Measurements from ENCODE around the gene SNAPC5. TPM values are rescaled to one million over a fixed set of nuclear protein-coding genes. Genes with fewer than 3 reads are reported as not detected.

The SNAPC5 gene
- polyA plus RNA-seq, 1 donor (not counting 4 experiments of a cell fraction or from before 2014, with no cell fraction given): 16.1 TPM

- H4K20me1 ChIP-seq (ENCODE audit: control insufficient read depth, extremely low read depth, insufficient read depth, low read length): no peaks in the 10 kb centered on the region
- dilution Hi-C loops (cut with MboI; ENCODE audit: extremely low pct_ligation_motif_present, low sequenced_read_pairs): no loop called here
These were observed 22.6 kb downstream of the SNAPC5 start for GRCh38 chr15:66474963-66475362.

DNA sequence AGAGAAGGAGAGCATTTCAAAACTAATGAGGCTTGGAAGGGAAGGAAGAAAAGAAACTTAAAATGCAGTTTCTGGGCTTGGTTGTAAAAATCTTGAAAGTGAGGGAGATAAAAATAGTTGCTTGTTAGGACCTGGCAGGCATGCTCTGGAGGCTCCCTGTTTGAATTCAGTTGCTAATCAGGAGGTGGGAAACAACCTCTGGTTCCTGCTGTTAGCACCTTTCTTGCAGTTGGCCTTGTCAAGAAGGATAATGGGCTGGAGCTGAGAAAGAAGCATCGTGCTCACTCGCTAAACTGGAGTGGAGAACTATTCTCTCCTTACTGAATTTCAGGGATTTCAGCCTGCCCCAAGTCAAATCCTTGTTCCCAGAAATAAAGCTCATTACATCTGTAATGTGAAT is 23.4 kb downstream of the SNAPC5 start:
- TF ChIP-seq EZH2 (IDR thresholded peaks at IDR 0.05; ENCODE audit: low read length): no peak
- TF ChIP-seq, protein P1, sequence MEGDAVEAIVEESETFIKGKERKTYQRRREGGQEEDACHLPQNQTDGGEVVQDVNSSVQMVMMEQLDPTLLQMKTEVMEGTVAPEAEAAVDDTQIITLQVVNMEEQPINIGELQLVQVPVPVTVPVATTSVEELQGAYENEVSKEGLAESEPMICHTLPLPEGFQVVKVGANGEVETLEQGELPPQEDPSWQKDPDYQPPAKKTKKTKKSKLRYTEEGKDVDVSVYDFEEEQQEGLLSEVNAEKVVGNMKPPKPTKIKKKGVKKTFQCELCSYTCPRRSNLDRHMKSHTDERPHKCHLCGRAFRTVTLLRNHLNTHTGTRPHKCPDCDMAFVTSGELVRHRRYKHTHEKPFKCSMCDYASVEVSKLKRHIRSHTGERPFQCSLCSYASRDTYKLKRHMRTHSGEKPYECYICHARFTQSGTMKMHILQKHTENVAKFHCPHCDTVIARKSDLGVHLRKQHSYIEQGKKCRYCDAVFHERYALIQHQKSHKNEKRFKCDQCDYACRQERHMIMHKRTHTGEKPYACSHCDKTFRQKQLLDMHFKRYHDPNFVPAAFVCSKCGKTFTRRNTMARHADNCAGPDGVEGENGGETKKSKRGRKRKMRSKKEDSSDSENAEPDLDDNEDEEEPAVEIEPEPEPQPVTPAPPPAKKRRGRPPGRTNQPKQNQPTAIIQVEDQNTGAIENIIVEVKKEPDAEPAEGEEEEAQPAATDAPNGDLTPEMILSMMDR (optimal IDR thresholded peaks at IDR 0.05 in 1 of 3, IDR thresholded peaks at IDR 0.05 in 1 of 3, conservative IDR thresholded peaks at IDR 0.05 in 1 of 3; ENCODE audit: extremely low read depth in 1 of 3, insufficient read depth in 2 of 3, low read length in 3 of 3): no peak
- Histone ChIP-seq H3K4me2 (ENCODE audit: control insufficient read depth, extremely low read depth, insufficient read depth, low read depth, low read length) (no peak overlapping the region), H3K9me1 (ENCODE audit: control insufficient read depth, extremely low read depth, insufficient read depth, low read length) (no peaks in the 10 kb centered on the region), H3K4me1 (ENCODE audit: control insufficient read depth, extremely low read depth, insufficient read depth, low read length) (peaks cover 4% of the 10 kb centered on the region), H3K27me3 (ENCODE audit: control insufficient read depth, extremely low read depth, insufficient read depth, low read length) (no peaks in the 10 kb centered on the region), H4K20me1 (ENCODE audit: control insufficient read depth, extremely low read depth, insufficient read depth, low read length) (no peaks in the 10 kb centered on the region), H3K79me2 (ENCODE audit: control insufficient read depth, insufficient read depth, low read length) (peaks cover 29% of the 10 kb centered on the region), H3K36me3 (ENCODE audit: control insufficient read depth in 2 of 2, extremely low read depth in 1 of 2, insufficient read depth in 2 of 2, low read length in 2 of 2) (peaks cover 0 to 3% of the 10 kb centered on the region in 2 experiments), H3K27ac (ENCODE audit: control insufficient read depth, insufficient read depth, low read length) (no peak overlapping the region), H2AFZ (ENCODE audit: control insufficient read depth, low read length) (no peak overlapping the region), H3K4me3 (ENCODE audit: control insufficient read depth in 2 of 3, extremely low read depth in 1 of 3, insufficient read depth in 2 of 3, low read depth in 1 of 3, low read length in 3 of 3) (no peak overlapping the region), H3K9me3 (ENCODE audit: control insufficient read depth, low read depth, low read length) (no peaks in the 10 kb centered on the region), H3K9ac (ENCODE audit: control insufficient read depth, extremely low read depth, insufficient read depth, low read length) (no peak overlapping the region)
- DNase-seq (ENCODE audit: low read depth, low spot score): no peak
- FAIRE-seq: no peak
- dilution Hi-C loops (cut with MboI; ENCODE audit: extremely low pct_ligation_motif_present, low sequenced_read_pairs): no loop called here

More at GRCh38 chr15:66474963-66475362, 22.6 kb downstream of the SNAPC5 start:
- Histone ChIP-seq H3K4me3 (ENCODE audit: control insufficient read depth in 2 of 3, extremely low read depth in 1 of 3, insufficient read depth in 2 of 3, low read depth in 1 of 3, low read length in 3 of 3) (no peak overlapping the region), H3K36me3 (ENCODE audit: control insufficient read depth in 2 of 2, extremely low read depth in 1 of 2, insufficient read depth in 2 of 2, low read length in 2 of 2) (peaks cover 0 to 5% of the 10 kb centered on the region in 2 experiments), H3K4me2 (ENCODE audit: control insufficient read depth, extremely low read depth, insufficient read depth, low read depth, low read length) (no peak overlapping the region), H3K27me3 (ENCODE audit: control insufficient read depth, extremely low read depth, insufficient read depth, low read length) (no peaks in the 10 kb centered on the region), H2AFZ (ENCODE audit: control insufficient read depth, low read length) (no peak overlapping the region), H3K27ac (ENCODE audit: control insufficient read depth, insufficient read depth, low read length) (no peak overlapping the region), H3K9me3 (ENCODE audit: control insufficient read depth, low read depth, low read length) (no peaks in the 10 kb centered on the region), H3K79me2 (ENCODE audit: control insufficient read depth, insufficient read depth, low read length) (peaks cover 29% of the 10 kb centered on the region), H3K4me1 (ENCODE audit: control insufficient read depth, extremely low read depth, insufficient read depth, low read length) (peaks cover 10% of the 10 kb centered on the region), H3K9me1 (ENCODE audit: control insufficient read depth, extremely low read depth, insufficient read depth, low read length) (no peaks in the 10 kb centered on the region), H3K9ac (ENCODE audit: control insufficient read depth, extremely low read depth, insufficient read depth, low read length) (no peak overlapping the region)
- no peak for FAIRE-seq
- TF ChIP-seq EZH2 (IDR thresholded peaks at IDR 0.05; ENCODE audit: low read length): no peak
- TF ChIP-seq, protein P1 (optimal IDR thresholded peaks at IDR 0.05 in 1 of 3, IDR thresholded peaks at IDR 0.05 in 1 of 3, conservative IDR thresholded peaks at IDR 0.05 in 1 of 3; ENCODE audit: extremely low read depth in 1 of 3, insufficient read depth in 2 of 3, low read length in 3 of 3): no peak
- DNase-seq (ENCODE audit: low read depth, low spot score): no peak
